HPDE6-E6E7 (cell line): ENCODE results near the gene RNF113B.
A peak's percentile ranks its signal among the peaks of the same experiment; 100 is the strongest.

Experiments used
- DNase-seq: peaks from one replicate; pipeline ENCODE4 v3.0.0; 2011; ENCODE audit warnings: missing footprints; ENCODE audit errors: extremely low spot score

The RNF113B gene

GRCh38 chr13:98175043-98175442 lies 2.0 kb downstream of the RNF113B start:
- DNase-seq: no peak

DNA sequence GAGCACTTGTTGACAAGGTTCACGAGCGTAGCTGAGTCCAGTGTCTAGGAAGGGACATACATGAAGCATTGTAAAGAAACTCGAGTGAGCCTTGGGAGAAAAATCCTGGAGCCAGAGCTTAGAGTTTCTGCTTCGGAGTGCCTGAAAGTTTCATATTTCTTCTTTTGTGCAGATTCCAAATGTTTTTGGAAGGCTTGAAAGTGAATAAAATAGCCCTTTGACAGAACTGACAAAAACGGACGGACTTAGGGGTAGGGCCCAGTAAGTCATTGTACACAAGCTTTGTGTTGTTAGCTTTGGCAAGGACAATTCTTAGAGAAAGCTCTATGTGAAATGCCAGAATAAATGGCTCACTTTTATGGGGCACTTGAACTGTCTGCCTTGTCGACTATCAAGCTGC lies 2.8 kb downstream of the RNF113B start:
- DNase-seq: no peak

- no peak for DNase-seq
Observed at GRCh38 chr13:98173431-98174152, 3.5 kb downstream of the RNF113B start.

- no peak for DNase-seq
Observed at GRCh38 chr13:98172590-98173422, 4.3 kb downstream of the RNF113B start.

DNA sequence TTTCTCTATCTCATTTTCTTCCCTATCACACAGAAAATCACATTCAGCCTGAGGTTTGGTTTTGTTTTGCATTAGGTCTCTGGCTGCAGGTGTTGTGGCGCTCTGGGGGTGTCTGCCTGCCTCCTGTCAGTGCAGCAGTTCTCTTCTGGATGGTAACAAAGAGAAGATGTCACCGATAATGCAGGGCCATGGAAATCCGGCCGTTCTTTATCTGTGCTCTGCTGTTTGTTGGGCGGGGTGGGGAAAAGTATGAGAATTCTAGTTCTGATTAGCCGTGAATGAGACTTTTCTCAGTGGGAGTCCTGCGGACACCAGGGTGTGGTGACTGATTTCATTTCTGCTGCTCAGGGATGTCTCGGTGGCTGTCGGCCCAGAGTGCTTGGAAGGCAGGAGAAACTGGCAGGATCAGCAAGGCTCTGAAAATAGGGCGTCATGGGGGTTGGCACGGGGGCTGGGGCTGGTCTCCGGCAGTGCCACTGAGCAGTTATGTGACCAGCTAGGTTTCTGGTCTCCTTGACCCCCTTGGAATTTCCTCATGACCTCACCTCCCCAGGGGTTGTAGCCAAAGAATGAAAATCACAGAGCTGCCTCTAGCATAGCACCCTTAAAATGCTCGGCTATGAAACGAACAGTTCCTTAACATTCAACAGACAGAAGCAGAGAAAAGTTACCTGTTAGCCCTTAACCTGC lies 5.0 kb downstream of the RNF113B start:
- peak; percentile 6 for DNase-seq

DNA sequence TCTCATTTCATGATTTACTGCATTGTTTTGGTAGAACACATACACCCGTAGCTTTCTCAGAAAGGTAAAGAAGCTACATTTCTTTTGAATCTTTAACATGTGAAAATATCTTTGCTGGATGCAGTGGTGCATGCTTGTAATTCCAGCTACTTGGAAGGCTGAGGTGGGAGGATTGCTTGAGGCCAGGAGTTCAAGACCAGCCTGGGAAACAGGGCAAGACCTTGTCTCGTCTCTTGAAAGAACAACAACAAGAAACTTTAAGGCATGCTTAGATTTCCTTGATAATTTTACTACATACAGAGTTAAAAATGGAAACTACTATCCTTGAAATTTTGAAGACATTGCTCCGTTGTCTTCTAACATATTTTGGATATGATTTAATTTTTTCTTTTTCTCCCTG lies 7.7 kb downstream of the RNF113B start:
- DNase-seq: no peak

DNA sequence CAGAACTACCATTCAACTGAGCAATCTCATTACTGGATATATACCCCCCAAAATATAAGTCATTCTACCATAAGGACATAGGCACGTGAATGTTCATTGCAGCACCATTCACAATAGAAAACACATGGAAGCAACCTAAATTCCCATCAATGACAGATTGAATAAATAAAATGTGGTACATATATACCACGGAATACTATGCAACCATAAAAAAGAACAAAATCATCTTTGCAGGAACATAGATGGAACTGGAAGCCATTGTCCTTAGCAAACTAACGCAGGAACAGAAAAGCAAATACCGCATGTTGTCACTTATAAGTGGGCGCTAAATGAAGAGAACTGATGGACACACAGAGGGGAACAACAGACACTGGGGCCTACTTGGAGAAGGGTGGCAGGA lies 14.1 kb downstream of the RNF113B start:
- DNase-seq: no peak

DNA sequence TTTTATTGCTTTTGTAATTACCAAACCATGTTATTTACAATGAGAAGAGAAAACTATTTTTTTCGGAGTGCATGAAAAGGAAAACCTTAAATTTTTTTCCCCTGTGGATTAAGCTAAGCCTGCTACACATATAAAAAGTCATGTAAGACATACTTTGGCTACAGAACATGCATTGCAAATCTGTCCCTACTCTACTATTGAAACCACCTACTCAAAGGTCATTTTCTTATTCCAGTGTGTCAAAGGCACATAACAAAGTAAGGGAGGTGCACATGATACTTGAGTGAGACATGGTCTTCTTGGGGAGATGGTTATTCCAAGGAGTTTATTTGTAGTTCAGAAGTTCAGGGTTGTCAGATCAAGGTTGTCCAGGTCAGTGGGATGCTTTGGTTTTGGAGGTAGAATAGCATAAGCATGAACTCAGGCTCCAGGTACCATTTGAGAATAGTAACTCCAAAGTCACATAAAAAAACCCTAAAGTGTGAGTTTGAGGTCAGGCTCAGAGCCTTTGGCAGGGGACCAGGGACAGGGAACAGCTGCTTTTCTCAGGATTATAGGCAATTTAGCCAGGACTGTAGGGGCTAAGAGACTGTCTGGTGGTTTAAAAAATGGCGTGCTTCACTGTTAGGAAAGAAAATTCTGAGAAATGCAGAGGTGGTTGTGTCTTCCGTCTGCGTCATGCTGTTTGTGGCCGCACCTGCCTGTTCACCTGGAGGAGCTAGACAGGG lies 18.7 kb downstream of the RNF113B start:
- no peak for DNase-seq

- no peak for DNase-seq
Observed at GRCh38 chr13:98157609-98158008, 19.5 kb downstream of the RNF113B start.

DNA sequence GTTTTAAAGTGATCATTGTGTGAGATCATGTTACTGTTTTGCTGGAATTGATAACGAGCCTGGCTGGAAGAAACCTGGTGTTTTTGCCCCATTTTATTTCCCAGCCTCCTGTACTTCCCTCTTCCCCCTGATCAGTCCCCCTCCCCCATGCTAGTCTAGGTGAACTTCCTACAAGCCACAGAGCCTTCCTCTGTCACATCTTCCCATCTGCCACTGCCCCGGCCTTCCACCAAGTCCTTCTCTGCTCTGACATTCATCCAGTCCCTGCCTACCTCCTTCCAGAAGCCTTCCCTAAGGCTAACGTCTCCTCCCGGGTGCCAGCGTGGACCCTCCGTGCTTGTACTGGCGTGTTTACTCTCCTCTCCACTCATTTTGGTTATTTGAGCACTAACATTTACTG lies 19.9 kb downstream of the RNF113B start:
- DNase-seq: no peak

GRCh38 chr13:98156259-98156658 lies 20.8 kb downstream of the RNF113B start:
- no peak for DNase-seq

DNA sequence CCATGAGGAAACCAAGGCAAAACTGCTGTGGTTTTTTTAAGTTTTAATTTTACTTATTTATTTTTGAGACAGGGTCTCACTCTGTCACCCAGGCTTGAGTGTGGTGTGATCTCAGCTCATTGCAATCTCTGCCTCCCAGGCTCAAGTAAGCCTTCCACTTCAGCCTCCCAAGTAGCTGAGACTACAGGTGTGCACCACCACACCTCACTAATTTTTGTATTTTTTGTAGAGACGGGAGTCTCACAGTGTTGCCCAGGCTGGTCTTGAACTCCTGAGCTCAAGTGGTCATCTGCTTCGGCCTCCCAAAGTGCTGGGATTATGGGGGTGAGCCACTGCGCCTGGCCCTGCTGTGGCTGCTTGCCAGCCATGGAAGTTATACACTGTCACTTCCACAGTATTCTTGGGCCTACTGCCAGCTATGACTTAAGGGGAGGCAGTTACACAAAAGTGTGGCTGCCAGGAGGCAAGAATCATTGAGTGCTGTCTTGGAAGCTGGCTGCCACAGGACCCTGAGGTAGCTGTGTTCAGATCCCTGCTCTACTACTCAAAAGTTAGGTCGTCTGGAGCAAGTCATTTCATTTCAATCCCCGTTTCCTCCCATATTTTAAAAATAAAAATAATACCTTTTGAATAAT lies 21.5 kb downstream of the RNF113B start:
- DNase-seq: no peak

DNA sequence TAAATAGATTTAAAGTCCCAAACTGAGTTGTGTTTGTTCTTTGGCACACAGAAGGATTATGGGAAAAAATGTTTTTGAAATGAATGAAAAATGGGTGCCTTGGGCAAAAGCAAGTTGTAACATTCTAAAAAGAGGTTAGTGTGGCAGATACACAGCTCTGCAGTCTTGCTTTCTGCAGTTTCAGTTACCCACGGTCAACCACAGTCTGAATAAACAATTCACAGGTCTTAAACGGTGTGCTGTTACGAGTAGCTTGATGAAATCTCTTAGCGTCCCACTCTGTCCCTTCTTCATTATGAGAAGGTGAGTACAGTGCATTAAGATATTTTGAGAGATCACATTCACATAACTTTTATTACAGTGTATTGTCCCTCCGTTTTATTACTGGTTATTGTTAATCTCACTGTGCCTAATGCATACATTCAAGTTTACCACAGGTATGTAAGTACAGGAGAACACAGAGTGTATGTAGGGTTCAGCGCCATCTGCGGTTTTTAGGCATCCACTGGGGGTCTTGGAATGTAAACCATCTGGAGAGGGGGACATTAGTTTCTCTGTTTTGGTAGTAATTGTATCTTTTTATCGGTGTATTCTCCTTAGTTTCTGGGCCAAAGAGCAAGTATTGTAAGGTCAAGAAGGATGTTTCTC lies 26.1 kb downstream of the RNF113B start:
- no peak for DNase-seq

DNA sequence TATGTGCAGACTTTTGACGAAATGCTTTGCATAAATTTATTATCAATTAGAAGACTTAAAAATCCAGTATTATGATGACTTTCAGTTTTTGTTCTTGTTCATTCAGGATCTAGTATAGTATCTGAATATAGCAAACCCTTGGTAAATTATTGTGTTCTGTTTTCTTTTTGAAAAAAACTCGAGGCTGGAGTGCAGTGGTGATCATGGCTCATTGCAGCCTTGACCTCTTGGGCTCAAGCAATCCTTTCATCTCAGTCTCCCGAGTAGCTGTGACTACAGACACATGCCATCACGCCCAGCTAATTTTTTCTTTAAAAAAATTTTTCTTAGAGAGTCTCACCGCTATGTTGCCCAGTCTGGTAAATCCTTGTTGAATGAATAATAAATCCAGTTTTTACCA lies 29.5 kb downstream of the RNF113B start:
- DNase-seq: no peak

GRCh38 chr13:98144801-98145350 lies 32.2 kb downstream of the RNF113B start:
- DNase-seq: no peak

GRCh38 chr13:98144027-98144741 lies 32.9 kb downstream of the RNF113B start:
- no peak for DNase-seq

- DNase-seq: no peak
Observed at GRCh38 chr13:98143601-98144026, 33.5 kb downstream of the RNF113B start.

DNA sequence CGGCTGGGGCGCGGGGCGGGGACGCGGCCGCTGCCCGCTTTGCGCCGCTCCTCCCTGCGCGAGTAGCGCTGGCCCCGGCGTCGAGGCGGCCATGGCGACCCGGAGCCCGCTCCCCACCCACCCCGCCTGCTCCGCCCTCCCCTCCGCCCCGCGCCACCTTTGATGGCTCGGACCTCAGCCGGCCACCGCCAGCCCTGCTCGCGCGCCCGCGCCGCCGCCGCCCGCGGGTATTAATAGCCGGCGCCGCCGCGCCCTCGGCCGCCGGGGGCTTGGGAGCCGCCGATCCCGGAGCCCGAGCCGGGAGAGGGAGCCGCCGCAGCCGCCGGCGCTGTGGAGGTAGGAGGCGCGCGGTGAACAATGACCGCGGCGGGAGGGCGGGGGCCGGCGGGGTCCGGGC lies 33.9 kb downstream of the RNF113B start:
- no peak for DNase-seq

DNA sequence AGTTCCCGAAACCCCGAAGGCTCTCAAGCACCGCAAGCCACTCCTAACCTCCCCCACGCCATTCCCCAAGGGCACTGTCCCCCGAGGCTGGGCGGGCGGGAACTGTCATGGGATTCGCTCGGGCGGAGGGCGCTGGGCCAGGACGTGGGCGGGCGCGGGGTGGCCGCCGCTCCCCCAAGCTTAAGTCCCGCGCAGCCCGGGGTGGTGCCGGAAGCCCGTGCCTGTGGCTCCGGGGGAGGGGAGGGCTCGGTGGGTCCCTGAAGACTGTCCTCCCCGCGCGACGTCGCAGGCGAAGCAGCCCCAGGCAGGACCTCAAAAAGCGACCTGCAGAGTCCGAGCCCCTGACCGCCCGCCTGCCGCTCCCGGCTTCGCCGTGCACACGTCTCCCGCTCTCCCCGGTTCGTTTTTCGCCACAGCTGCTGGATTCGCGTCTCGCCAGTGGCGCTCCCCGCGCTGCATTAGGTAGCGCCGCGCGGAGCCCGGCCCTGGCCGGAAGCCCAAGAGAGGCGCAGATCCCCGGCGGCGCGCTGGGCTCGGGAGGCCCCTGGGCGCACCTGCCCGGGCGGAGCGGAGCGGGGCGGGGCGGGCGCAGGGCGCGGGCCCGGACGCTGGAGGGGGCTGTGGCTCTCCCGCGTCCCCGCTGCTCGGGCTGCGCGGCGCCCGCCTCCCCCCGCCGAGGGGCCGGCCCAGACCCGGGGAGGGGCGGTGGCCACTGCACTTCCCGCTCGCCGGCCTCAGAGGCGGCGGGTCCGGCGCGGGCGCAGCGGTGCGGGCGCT lies 34.5 kb downstream of the RNF113B start, which contains the start of gene FARP1:
TSS of gene FARP1 (plus strand) at position 715 of the 777 bp plus-strand sequence. CDS start 70,149 bp downstream, outside the sequence.
- DNase-seq: peak; percentile 70
